CD4-positive, alpha-beta T cell treated with Interleukin-12 subunit alpha and Interleukin-12 subunit beta, for 1 hour (primary cell): ENCODE results near the gene ZBTB20.

ENCODE experiments used
- DNase-seq: peaks from one replicate; pipeline ENCODE4 v3.0.0-alpha.2; 2020

The ZBTB20 gene

DNA sequence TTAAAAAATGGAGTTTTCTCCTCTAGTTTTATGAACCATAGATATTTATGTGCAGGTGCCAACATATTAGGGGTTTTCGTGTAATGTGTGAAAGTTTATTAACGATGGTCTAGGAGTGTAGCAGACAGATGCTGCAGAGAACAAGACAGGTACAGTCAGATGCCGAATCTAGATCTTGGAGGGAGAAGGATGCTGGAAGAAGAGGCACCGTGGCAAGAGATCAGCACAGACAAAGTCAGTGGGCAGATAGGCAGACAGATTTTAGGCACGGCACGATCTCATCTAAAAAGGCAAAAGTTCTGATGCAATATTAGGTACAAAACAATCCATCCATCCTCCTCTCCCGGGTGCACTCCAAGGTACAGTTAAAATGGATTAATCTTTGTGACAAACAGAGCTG is 691.7 kb downstream of the ZBTB20 start:
- no peak for DNase-seq

- DNase-seq = no peak
Measured at GRCh38 chr3:114454551-114455251, 692.4 kb downstream of the ZBTB20 start.

DNA sequence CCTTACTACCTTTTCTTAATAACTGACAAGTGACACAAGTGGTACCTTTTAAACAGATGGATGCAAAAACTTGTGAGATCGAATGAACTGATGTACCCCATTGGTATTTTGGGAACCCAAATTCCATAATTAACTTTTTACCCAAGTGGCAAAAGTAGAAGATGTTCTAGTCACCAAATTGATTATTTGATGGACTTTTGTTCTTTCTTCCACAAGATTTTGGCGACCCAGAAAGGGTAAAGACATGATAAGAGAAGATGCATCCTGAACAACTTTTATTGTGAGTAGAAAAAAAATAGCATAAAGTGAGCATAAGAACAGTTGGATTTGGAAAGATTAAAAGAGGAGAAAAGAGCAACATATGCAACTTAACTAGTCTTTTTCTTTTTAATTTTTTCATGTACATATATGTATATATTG is 693.7 kb downstream of the ZBTB20 start:
- no peak for DNase-seq

- no peak for DNase-seq
Measured at GRCh38 chr3:114452937-114453336, 694.2 kb downstream of the ZBTB20 start.

GRCh38 chr3:114452256-114452655 is 694.8 kb downstream of the ZBTB20 start:
- no peak for DNase-seq

DNA sequence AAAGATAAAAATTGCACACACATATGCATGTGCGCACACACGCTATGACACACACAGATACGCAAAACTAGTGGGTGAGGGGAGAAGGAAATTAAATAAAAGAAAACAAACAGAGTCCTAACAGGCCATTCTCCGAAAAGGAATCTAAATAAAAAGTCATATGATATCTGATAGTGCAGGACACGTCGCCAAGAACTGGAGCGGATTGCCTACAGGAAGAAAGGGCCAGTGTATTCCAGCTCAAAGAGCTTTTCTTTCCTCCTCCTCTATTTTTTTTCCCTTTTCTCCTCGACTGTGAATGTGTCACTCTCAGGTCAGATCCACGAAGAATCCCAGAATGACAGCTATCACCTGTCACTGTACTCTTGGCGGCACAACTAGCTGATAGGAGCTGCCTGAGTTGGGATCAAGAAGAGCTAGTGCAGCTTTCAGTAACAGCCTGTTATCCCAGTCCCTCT is 695.5 kb downstream of the ZBTB20 start:
- no peak for DNase-seq

DNA sequence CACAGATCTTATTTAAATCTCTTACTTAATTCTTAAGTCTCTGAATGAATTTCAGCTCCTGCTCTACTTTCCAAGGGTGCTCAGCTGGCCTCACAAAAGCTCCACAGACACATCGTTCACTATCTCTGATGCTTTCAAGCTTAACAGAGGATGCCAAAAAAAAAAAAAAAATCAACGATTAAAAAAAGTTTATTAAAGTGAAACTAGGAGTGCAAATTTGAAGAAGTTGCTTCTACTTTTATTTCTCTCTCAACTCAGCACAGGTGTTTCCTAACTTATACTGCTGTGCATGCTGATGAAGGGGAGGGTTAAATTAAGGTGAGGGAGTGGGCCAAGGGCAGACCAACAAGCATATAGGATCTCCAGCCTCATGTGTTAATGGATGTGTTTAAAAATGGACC is 696.0 kb downstream of the ZBTB20 start:
- DNase-seq = no peak

DNA sequence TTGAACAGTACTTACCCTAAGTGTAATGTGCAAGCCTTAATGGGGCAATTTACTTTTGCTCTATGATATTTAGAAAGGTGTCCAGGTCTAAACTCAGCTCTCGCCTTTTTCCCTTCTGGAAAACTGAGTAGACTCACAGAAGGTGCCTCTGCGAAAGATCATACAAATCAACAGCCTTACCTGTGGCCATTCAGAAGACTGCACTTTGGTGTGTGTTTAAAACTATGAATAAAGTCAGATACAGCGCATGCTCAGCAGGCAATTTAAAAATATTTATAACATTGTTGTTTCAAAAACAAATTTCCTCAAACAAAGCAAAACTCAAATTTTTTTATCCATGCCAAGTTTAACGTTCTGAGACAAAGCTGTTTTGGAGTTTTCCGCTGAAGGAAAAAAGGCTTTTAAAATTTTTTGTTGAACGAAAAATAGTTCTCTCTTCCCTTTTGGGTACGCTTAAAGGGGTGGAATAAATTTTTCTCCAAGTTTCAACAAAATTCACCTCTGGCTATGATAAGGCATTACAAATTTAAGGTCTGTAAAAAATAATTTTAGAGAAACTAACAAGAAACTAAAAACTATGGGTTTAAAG is 697.0 kb downstream of the ZBTB20 start:
- no peak for DNase-seq

GRCh38 chr3:114449271-114450007 is 697.6 kb downstream of the ZBTB20 start:
- no peak for DNase-seq

GRCh38 chr3:114447950-114448479 is 699.1 kb downstream of the ZBTB20 start:
- DNase-seq = no peak

DNA sequence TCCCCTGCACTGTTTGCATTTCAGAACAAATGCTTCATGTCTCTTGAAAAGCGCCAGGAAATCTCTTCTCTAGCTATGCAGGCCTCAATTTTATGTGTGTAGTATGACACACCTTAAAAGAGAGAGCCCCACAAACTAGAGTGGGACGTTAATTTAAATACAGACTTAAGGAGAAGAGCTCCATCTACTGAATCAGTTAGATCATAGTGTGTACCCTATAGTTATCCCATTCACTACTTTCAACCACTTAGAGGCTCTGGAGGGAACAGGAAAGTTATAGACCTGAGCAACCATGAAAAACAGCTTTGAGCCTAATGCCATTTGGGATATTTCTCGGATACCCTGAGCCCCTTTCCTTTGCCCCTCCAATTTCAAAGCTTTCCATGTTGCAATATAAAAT is 699.5 kb downstream of the ZBTB20 start:
- DNase-seq = no peak

GRCh38 chr3:114446600-114446999 is 700.5 kb downstream of the ZBTB20 start:
- no peak for DNase-seq

DNA sequence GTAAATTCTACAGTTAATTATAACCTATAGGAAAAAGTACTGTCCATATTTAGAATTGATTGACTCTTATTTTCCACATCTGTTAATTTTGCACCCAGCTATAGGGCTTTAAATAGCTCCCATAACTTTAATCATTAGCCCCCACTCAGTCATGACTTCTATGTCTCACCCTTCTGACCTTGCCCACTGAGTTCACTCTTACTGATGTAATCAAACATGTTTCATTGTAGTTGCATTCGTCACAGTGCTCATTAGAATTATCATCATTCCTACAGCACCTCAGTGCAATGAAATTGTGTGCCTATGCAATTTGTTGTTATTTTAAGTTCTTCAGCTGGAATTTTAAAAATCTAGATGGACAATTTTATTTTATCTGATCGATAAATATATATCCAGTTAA is 701.9 kb downstream of the ZBTB20 start:
- no peak for DNase-seq

DNA sequence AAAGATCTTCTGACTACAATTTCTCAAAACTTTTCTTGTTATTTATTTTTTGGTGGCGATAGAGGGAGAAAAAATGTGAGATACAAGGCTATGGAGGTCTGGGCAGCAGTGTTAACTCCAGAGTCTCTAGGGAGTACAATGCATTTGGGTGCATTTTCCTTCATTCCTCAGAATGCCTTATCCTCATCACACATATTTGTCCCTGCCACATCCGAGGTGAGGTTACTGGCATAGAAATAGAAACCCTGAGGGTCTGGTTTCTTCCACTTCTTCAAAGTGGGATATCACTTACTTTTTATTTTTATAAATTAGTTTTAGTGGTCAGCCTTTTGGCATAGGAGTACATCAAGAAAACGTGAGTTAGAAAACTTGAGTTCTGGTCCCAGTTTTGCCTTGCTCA is 702.9 kb downstream of the ZBTB20 start:
- DNase-seq = no peak

DNA sequence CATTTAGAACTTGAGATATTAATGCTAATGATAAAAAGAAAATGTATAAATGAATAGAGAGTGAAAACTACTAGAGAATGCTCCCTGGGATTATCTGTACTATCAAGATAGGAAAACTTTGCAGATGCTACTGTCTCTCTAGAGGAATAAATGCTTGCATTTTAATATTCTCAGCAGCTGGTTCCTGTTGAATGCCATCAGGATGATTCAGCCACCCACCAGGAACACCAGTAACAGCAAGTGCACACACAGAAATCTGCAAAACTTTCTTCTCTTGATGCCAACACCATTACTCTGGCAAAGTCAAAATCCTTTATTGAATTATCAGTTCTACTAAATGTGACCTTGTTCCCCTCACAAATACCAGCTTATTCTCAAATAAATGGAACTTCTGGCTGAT is 704.8 kb downstream of the ZBTB20 start:
- DNase-seq = no peak

DNA sequence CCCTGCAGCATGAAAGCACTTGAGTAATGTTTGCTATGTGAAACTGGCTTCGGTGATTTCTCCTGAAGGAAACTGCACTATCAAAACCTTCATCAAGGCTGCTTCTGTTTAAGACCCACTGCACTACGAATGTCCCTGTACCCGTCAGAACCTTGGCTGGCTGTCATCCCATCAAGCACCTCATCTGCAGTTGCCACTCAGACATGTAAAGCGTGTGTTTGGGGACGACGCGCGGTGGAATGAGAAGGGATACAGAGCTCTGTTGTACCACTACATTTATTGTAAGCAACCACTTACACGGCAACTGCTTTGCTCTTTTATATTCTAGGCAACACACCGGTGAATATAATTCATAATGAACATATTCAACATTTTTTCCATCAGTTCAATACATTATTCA is 705.7 kb downstream of the ZBTB20 start:
- DNase-seq = no peak

- DNase-seq = no peak
Measured at GRCh38 chr3:114440700-114441099, 706.4 kb downstream of the ZBTB20 start.

DNA sequence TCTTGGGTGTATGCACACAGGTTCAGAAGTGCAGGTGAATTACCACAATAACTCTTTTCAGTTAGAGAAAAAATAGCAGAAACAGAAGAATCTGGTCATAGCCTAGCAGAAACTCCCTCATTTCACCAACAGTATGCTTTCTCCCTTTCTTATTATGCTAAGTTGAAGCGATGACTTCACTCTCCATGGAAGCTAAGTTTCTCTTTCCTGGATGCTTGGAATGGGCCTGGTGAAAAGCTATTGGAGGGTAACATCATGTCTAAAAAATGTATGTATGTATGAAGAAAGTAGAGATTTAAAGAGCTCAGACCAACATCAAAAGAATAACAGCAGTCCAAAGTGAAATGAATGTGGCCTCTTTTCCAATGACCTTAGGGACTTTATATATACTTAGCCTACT is 707.8 kb downstream of the ZBTB20 start:
- no peak for DNase-seq

DNA sequence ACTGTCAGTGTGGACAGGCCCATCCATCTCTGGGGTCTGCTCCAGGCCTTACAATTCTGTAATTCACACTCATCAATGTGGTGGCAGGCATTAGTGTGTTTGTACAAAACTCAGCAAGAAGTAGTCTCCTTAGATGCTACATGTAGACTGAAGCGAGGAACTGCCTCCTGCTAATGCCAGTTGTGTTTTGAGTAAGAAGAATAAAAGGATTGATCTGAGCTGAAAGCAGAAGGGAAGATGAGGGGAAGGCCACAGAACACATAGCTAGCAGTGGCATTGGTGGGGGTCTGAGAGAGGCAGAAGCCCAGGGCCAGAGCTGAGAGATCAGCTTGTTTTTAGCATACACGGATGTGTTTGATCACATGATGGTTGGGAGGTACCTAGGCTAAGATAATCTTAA is 709.2 kb downstream of the ZBTB20 start:
- no peak for DNase-seq

DNA sequence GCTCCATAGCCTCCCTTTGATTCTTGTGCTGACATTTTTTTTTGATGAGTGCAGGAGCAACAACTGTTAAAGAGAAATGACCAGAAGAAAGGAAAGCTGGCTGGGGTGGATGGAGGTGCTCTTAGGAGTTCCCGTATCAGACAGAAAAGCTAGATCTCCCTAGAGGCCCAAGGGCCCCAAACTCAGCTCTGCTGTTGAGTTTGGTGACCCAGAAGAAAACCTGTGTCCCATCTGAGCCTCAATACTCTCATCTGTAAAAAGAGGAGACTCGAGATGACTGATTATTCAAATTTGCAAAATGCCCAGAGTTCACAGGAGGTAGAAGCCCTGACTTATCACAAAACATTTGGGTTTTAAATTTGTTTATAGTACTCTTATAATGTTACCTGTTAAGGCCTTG is 710.9 kb downstream of the ZBTB20 start:
- DNase-seq = no peak

- no peak for DNase-seq
Measured at GRCh38 chr3:114435386-114436115, 711.5 kb downstream of the ZBTB20 start.

GRCh38 chr3:114432310-114432709 is 714.8 kb downstream of the ZBTB20 start:
- DNase-seq = no peak

DNA sequence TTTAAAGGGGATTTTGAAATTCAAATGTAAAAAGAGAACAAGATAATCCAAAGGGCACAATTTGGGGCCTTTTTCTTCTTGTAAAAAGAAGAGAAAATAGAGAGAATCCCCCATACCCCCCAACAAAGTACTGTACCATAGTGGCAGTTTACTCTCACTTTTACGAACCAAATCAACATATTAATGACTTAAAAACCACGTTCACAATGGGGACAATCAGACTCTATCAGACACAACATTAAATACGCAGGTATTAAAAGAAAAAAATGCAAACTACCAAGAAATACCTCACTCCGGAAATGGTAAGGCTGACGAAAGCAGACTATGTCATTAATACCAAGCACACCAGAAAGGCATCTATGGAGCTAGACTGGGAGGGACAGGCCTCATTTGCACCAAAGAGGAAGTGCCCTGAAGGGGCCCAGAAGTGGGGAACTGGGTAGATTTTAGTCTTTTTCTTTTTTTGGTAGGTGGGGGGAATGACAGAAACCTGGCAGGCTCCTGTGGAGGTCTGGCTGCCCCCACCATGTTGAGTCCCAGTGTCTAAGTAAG is 719.0 kb downstream of the ZBTB20 start:
- no peak for DNase-seq
